Smooth muscle cell (in vitro differentiated cells): ENCODE data around the gene FARP1. TPM values are rescaled to one million over a fixed set of nuclear protein-coding genes. Genes with fewer than 3 reads are reported as not detected.
"Not testable (repeated sequence)": the region's sequence is repeated elsewhere in the genome, so short reads cannot be mapped to it uniquely, and the experiment has no call there.

ENCODE experiments used
- DNase-seq: peaks from one replicate; lab custom pipeline; 2025; ENCODE audit not compliant: unreplicated experiment; lab: John Stamatoyannopoulos, UW
- H2AFZ ChIP-seq: fragments of 200-600 bp; sonication (generic); 2 replicates; pipeline ENCODE4 v1.6.0; 2016; ENCODE audit warnings: antibody characterized with exemption, low read depth, mild to moderate bottlenecking
- H3F3A ChIP-seq: fragments of 200-600 bp; sonication (generic); 2 replicates; pipeline ENCODE4 v1.6.0; 2017; ENCODE audit warnings: antibody characterized with exemption, low read depth
- H3K27ac ChIP-seq: fragments of 200-600 bp; sonication (generic); 2 replicates; pipeline ENCODE4 v1.5.1; 2016; ENCODE audit warnings: low read depth, mild to moderate bottlenecking
- H3K27me3 ChIP-seq: fragments of 200-600 bp; sonication (generic); 2 replicates; pipeline ENCODE4 v1.6.1; 2016; ENCODE audit warnings: low read depth, mild to moderate bottlenecking
- H3K36me3 ChIP-seq: fragments of 200-600 bp; sonication (generic); 2 replicates; pipeline ENCODE4 v1.5.1; 2016; ENCODE audit warnings: low read depth
- H3K4me1 ChIP-seq: fragments of 200-600 bp; sonication (generic); 2 replicates; pipeline ENCODE4 v1.5.1; 2016; ENCODE audit warnings: low read depth
- H3K4me2 ChIP-seq: fragments of 200-600 bp; sonication (generic); 2 replicates; pipeline ENCODE4 v1.6.0; 2016; ENCODE audit warnings: mild to moderate bottlenecking
- H3K4me3 ChIP-seq: fragments of 200-600 bp; sonication (generic); 2 replicates; pipeline ENCODE4 v1.5.1; 2016; ENCODE audit warnings: mild to moderate bottlenecking
- H3K79me2 ChIP-seq: fragments of 200-600 bp; sonication (generic); 2 replicates; pipeline ENCODE4 v1.6.0; 2016; ENCODE audit warnings: low read depth, mild to moderate bottlenecking
- H3K9ac ChIP-seq: fragments of 200-600 bp; sonication (generic); 2 replicates; pipeline ENCODE4 v1.6.0; 2016; ENCODE audit warnings: low read depth
- H3K9me3 ChIP-seq: fragments of 200-600 bp; sonication (generic); replicated peaks from 2 replicates; pipeline ENCODE4 v1.5.1; 2016; ENCODE audit warnings: low read depth
- H4K20me1 ChIP-seq: fragments of 200-600 bp; sonication (generic); 2 replicates; pipeline ENCODE4 v1.6.0; 2016; ENCODE audit warnings: low read depth
- CTCF ChIP-seq: fragments of 200-600 bp; sonication (generic); IDR thresholded peaks from 2 replicates; pipeline ENCODE4 v1.5.1; 2017; ENCODE audit warnings: borderline replicate concordance, mild to moderate bottlenecking, antibody characterized with exemption; ENCODE audit not compliant: insufficient read depth, poor library complexity, severe bottlenecking
- WGBS: methylation state at CpG from one replicate; pipeline ENCODE4 v1.1.7; 2016; ENCODE audit warnings: low lambda C conversion rate; 5-methylcytosine and 5-hydroxymethylcytosine counted together
- polyA plus RNA-seq: library from polyadenylated mRNA; unstranded; fragments of >200 nt; fragmentation: Nextera tagmentation; extraction: Ambion mirVana; gene quantifications from 2 replicates; pipeline ENCODE4 v1.2.1, GENCODE V29; 2016
- total RNA-seq: library from RNA; depleted of rRNA; stranded (reverse); fragments of >200 nt; gene quantifications from 2 replicates; pipeline ENCODE4 v1.2.3, GENCODE V29; 2014

The FARP1 gene
- total and polyA plus RNA-seq, 2 experiments from 2014 or later = 59.4 to 104 TPM

GRCh38 chr13:98368019-98368418 lies 225.1 kb downstream of the FARP1 start:
- Histone ChIP-seq H3K79me2 (peaks cover 9% of the 10 kb centered on the region), H3K9me3 (no peaks in the 10 kb centered on the region), H3K27me3 (no peaks in the 10 kb centered on the region), H2AFZ (no peak overlapping the region), H3K4me2 (no peak overlapping the region), H3K9ac (no peak overlapping the region), H3K4me3 (no peak overlapping the region), H3K27ac (peak overlapping the region; percentile 17), H3K36me3 (peaks cover 3% of the 10 kb centered on the region), H4K20me1 (peaks cover 12% of the 10 kb centered on the region), H3K4me1 (peaks cover 14% of the 10 kb centered on the region), H3F3A (no peaks in the 10 kb centered on the region)
- no peak for DNase-seq
- TF ChIP-seq CTCF = no peak
- 43% methylated on average over 2 of the region's 2 CpGs for WGBS

DNA sequence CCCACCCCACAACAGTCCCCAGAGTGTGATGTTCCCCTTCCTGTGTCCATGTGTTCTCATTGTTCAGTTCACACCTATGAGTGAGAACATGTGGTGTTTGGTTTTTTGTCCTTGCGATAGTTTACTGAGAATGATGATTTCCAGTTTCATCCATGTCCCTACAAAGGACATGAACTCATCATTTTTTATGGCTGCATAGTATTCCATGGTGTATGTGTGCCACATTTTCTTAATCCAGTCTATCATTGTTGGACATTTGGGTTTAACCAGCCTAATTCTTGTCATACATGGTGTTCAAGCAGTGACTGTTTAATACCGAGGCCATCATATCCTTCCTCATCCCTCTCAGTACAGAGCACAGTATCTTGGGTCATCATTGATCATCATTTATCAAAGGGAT lies 226.6 kb downstream of the FARP1 start:
- not testable (repeated sequence) for H3K27me3 ChIP-seq, H2AFZ ChIP-seq, H4K20me1 ChIP-seq, DNase-seq, H3K4me2 ChIP-seq, H3K79me2 ChIP-seq, H3K9me3 ChIP-seq, H3F3A ChIP-seq, H3K9ac ChIP-seq, H3K4me3 ChIP-seq, H3K27ac ChIP-seq
- H3K36me3 ChIP-seq = peaks cover 11% of the 10 kb centered on the region
- WGBS = 98% methylated on average over 2 of the region's 2 CpGs
- peaks cover 14% of the 10 kb centered on the region for H3K4me1 ChIP-seq

DNA sequence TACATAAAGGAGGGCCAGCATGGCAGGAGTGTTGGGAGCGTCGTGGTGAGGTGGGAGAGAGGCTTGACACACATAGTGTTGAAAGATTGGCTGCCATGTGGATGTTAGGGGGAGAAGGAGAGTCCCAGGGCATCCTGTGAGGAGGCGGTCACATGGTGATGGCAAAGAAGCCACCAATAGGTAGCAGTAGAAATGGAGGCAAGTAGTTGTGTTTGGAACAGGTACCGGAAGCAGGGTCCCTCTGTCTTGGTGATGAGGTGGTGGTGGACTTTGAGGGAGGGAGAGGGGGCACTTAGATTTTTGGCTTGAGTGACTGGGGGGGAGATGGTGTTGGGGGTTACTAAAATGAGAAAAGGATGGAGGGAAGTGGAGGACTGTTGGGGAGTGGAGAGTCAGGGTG lies 227.4 kb downstream of the FARP1 start:
- H3K9ac ChIP-seq = no peak overlapping the region
- TF ChIP-seq CTCF = no peak
- H3K27me3 ChIP-seq = no peaks in the 10 kb centered on the region
- no peak overlapping the region for H2AFZ ChIP-seq
- peaks cover 9% of the 10 kb centered on the region for H3K79me2 ChIP-seq
- no peak for DNase-seq
- no peak overlapping the region for H3K4me2 ChIP-seq
- peaks cover 13% of the 10 kb centered on the region for H3K36me3 ChIP-seq
- H3K27ac ChIP-seq = no peak overlapping the region
- WGBS = over 99% methylated on average over 4 of the region's 4 CpGs
- no peak overlapping the region for H3K4me3 ChIP-seq
- no peaks in the 10 kb centered on the region for H3F3A ChIP-seq
- peaks cover 14% of the 10 kb centered on the region for H3K4me1 ChIP-seq
- H3K9me3 ChIP-seq = no peaks in the 10 kb centered on the region
- no peaks in the 10 kb centered on the region for H4K20me1 ChIP-seq

- no peak for DNase-seq
- peak overlapping the region; percentile 39 for H3K27ac ChIP-seq
- H2AFZ ChIP-seq = no peak overlapping the region
- peaks cover 13% of the 10 kb centered on the region for H3K36me3 ChIP-seq
- H3K27me3 ChIP-seq = no peaks in the 10 kb centered on the region
- no peaks in the 10 kb centered on the region for H4K20me1 ChIP-seq
- H3K79me2 ChIP-seq = peaks cover 12% of the 10 kb centered on the region
- H3K9me3 ChIP-seq = no peaks in the 10 kb centered on the region
- H3K4me3 ChIP-seq = no peak overlapping the region
- H3F3A ChIP-seq = no peaks in the 10 kb centered on the region
- 75% methylated on average over 16 of the region's 16 CpGs for WGBS
- TF ChIP-seq CTCF = no peak
- H3K4me2 ChIP-seq = no peak overlapping the region
- H3K9ac ChIP-seq = no peak overlapping the region
- peaks cover 11% of the 10 kb centered on the region for H3K4me1 ChIP-seq
These were observed 228.1 kb downstream of the FARP1 start for GRCh38 chr13:98370806-98371515.
